Stomach smooth muscle (tissue), 2 donors: ENCODE results near the gene ENG.
A peak's percentile ranks its signal among the peaks of the same experiment; 100 is the strongest.
"Not testable (repeated sequence)": the region's sequence is repeated elsewhere in the genome, so short reads cannot be mapped to it uniquely, and the experiment has no call there.

Experiments used
- H3K27ac ChIP-seq: one replicate; pipeline ENCODE4 v1.7.0; 2013; ENCODE audit warnings: mild to moderate bottlenecking, low read length, inconsistent platforms
- H3K27me3 ChIP-seq, 2 donors: one replicate each; pipeline ENCODE4 v1.7.0; 2013; ENCODE audit warnings: low read length in 2 of 2; ENCODE audit not compliant: insufficient read depth in 2 of 2, control insufficient read depth in 1 of 2
- H3K36me3 ChIP-seq, 2 donors: one replicate each; pipeline ENCODE4 v1.7.0; 2013; ENCODE audit warnings: low read length in 2 of 2; ENCODE audit not compliant: control insufficient read depth in 2 of 2, insufficient read depth in 2 of 2
- H3K4me1 ChIP-seq: one replicate; pipeline ENCODE4 v1.7.0; 2013; ENCODE audit warnings: low read length; ENCODE audit not compliant: control insufficient read depth, insufficient read depth
- H3K4me3 ChIP-seq, 2 donors: one replicate each; pipeline ENCODE4 v1.7.0; 2013; ENCODE audit warnings: low read length in 2 of 2
- H3K9ac ChIP-seq, 2 donors: one replicate each; pipeline ENCODE4 v1.7.0; 2013; ENCODE audit warnings: low read length in 2 of 2, mild to moderate bottlenecking in 1 of 2
- H3K9me3 ChIP-seq, 2 donors: one replicate each; pipeline ENCODE4 v1.7.0; 2013; ENCODE audit warnings: low read length in 2 of 2; ENCODE audit not compliant: control insufficient read depth in 2 of 2
- donor health status: healthy.
- donor health status: Pancreatic carcinoma.

The ENG gene

DNA sequence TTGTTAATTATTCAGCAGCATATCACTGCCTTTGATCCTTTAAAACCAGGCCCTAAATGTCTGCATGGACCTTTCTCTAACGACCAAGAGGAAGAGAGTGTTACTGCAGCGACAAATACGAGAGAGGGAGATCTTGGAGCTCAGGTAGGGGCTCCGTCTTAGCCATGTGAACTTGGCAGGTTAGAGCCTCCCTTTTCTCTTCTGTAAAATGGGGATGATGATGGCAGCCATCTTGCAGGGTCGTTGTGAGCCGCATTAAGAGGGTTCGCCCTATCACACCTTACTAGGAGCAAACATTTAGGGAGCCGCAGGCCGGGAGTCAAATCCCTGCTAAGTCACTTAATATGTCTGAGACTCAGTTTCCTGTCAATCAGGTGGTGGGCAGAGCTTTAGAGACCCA, 1.6 kb downstream of the ENG start:
- Histone ChIP-seq H3K36me3 (no peaks in the 10 kb centered on the region), H3K4me1 (peaks cover 17% of the 10 kb centered on the region), H3K9me3 (peaks cover 0 to 8% of the 10 kb centered on the region in 2 donors), H3K9ac (peak overlapping the region; percentile 33 to 60), H3K27me3 (no peaks in the 10 kb centered on the region), H3K27ac (peak overlapping the region; percentile 11), H3K4me3 (peak overlapping the region; percentile 25 to 76)

GRCh38 chr9:127850286-127850830, 4.1 kb downstream of the ENG start:
- Histone ChIP-seq H3K27me3 (no peaks in the 10 kb centered on the region), H3K36me3 (no peaks in the 10 kb centered on the region), H3K4me3 (peak overlapping the region in 1 of 2 donors; percentile 47), H3K4me1 (peaks cover 19% of the 10 kb centered on the region), H3K27ac (no peak overlapping the region), H3K9me3 (peaks cover 0 to 8% of the 10 kb centered on the region in 2 donors), H3K9ac (no peak overlapping the region)

DNA sequence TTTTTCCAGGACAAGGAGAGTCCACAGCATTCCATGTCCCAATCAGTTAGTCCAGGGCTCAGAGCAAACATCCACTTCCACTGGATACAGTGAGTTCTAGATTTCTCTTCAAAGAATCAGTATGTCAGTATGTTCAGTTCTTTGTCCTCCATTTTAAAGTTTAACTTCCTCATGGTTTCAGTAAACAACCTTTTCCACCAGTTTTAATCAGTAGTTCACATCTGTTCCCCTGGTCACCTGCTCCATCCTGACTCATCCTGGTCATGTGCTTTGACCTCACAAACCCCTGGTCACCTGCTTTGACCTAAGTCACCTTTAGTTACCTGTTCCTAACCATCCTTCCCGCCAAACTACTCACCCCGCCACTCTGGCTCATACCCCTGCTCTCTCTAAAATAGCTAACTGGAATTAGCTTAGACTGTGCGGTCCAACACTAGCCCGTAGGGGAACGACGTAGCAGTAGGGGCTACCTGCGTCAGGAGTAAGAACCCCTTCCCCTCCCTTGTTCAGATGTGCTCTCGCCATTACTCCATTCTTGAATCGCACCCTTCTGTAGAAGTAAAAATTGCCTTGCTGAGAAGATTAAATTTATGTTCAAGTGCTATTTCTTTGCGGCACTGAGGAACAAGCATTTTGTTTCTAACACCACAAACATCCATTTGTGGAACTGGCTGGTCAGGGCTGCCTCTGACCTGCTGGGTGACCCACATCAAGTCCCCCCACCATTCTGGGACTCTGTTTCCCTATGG, 5.5 kb downstream of the ENG start:
- H3K4me3 ChIP-seq = no peak overlapping the region
- no peaks in the 10 kb centered on the region for H3K36me3 ChIP-seq
- H3K27ac ChIP-seq = no peak overlapping the region
- peaks cover 0 to 8% of the 10 kb centered on the region in 2 donors for H3K9me3 ChIP-seq
- no peaks in the 10 kb centered on the region for H3K27me3 ChIP-seq
- no peak overlapping the region for H3K9ac ChIP-seq
- H3K4me1 ChIP-seq = peaks cover 14% of the 10 kb centered on the region

DNA sequence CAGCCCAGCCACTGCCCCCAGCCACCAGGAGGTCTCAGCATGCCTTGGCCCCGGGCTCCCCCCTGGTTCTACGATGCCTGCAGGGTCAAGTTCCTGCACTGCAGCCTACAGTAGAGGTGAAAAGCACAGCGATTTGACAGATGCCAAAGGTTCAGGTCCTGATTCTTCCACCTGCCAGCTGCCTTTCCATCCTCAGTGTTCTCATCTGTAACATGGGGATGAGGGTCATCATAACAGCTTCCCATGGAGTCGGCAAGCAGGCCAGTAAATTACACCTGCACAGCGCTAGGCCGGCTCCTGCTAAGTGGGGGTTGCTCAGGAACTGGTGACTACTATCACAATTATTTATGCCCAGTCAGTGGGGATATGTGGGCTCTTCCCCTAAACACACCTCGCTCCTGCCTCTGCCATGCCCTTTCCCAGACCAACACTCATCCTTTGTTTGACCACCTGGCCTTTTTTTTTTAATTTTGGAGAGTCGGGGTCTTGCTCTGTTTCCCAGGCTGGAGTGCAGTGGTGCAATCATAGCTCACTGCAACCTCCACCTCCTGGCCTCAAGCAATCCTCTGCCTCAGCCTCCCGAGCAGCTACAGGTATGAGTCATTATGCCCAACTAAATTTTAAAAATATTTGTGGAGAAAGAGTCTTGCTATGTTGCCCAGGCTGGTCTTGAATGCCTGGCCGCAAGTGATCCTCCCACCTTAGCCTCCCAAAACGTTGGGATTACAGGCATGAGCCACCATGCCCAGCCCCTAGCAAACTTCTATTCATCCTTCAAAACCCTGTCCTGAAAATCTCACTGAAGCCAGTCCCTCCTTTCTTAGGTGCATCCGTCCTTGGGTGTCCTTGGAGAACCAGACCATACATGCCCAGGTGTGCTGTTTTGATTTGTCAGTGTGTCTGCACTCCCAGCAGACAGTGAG, 6.4 kb downstream of the ENG start:
- Histone ChIP-seq H3K9me3 (peaks cover 0 to 8% of the 10 kb centered on the region in 2 donors), H3K9ac (no peak overlapping the region), H3K36me3 (no peaks in the 10 kb centered on the region), H3K27ac (no peak overlapping the region), H3K4me3 (no peak overlapping the region), H3K27me3 (no peaks in the 10 kb centered on the region), H3K4me1 (peaks cover 11% of the 10 kb centered on the region)

DNA sequence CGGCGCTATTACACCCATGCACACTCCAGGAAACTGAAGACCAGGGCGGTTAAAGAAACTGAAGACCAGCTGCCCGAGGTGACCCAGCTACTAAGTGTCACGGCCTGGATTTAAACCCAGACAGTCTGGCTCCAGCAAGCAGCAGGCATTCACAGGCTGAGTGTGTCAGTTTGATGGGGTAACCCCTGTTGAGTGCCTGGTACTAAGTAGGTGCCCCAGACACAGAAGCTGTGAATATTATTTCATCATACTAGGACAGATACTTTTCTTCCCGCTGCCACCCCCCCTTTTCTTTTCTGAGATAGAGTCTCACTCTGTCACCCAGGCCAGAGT, 7.3 kb downstream of the ENG start:
- H3K9ac ChIP-seq = no peak overlapping the region

DNA sequence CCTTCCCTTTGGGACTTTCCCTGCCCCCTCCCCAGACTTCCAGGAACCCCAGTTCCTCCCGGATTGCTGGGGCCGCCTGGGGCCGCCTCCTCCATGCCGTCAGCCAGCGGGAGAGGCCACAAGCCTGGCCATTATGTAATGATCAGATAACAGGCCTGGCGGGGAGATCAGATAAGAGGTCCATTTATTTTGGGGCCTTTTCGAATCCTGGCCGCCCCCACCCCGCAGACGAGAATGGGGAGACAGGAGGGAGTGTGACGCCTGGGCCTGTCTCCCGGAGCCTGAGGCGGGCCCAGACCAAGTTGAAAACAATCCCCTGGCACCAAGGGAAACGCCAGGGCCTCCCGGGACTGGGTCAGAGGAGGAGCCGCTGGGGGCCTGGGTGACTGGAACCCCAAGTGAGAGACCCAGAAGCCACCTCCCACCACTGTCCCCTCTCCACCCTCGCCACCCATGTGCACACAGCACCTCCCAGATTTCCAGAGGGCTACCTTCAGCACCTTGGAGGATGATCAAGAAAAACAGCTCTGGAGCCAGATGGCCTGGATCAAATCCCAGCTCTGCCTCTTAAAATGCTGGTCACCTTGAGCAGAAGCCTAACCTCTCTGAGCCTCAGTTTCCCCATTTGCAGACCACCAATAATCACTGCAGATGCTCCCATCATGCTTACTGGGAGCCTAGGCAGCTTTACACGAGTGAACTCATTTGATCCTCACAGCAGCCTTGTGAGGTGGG, 7.8 kb downstream of the ENG start:
- no peak overlapping the region for H3K9ac ChIP-seq
- H3K36me3 ChIP-seq = no peaks in the 10 kb centered on the region
- H3K4me3 ChIP-seq = no peak overlapping the region
- H3K9me3 ChIP-seq = peaks cover 0 to 8% of the 10 kb centered on the region in 2 donors
- H3K27ac ChIP-seq = peak overlapping the region; percentile 11
- no peaks in the 10 kb centered on the region for H3K27me3 ChIP-seq
- H3K4me1 ChIP-seq = peaks cover 11% of the 10 kb centered on the region

More for the DNA sequence above, 7.3 kb downstream of the ENG start:
- H3K36me3 ChIP-seq = no peaks in the 10 kb centered on the region
- H3K27ac ChIP-seq = no peak overlapping the region
- peaks cover 11% of the 10 kb centered on the region for H3K4me1 ChIP-seq
- no peak overlapping the region for H3K4me3 ChIP-seq
- peaks cover 0 to 8% of the 10 kb centered on the region in 2 donors for H3K9me3 ChIP-seq
- H3K27me3 ChIP-seq = no peaks in the 10 kb centered on the region

- not testable (repeated sequence) for H3K4me3 ChIP-seq, H3K36me3 ChIP-seq, H3K9ac ChIP-seq, H3K27me3 ChIP-seq, H3K9me3 ChIP-seq
- Histone ChIP-seq H3K4me1 (peaks cover 11% of the 10 kb centered on the region), H3K27ac (peak overlapping the region; percentile 46)
These were observed 8.8 kb downstream of the ENG start for GRCh38 chr9:127845619-127846018.

GRCh38 chr9:127844821-127845359, 9.6 kb downstream of the ENG start:
- peaks cover 11% of the 10 kb centered on the region for H3K4me1 ChIP-seq

DNA sequence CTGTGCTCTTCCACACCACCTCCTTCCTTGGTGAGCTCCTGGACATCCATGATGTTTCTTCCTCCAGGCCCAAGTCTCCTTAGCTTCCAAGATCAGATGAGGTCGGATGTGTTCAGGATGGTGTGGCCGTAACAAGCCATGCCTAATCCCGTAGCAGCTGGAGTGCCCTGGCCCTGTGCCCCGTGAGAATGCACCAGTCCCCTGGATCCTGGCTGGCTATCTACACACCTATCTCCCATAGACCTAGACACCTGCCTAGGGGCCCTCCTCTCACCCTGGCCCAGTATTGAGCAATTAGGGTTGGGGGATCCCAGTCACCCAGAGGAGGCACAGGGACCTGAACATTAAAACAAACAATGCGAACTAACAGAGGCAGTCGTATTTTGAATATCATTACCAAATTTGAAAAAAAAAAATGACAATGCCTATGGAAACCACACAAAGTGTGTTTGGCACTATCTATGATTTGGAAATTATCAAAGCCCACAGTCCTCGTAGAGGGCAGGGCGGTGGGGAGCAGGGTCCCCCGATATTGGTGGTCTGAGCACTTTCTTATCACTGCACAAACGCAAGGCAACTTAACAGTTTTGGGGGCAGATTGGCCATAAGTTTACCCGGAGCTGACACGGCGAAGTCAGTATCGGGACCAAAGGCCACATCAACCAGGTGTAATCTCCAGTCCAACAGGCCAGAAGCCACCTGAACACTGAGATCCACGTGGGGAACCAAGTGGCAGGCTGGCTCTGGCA, 13.2 kb downstream of the ENG start:
- Histone ChIP-seq H3K36me3 (no peaks in the 10 kb centered on the region), H3K27me3 (no peaks in the 10 kb centered on the region), H3K4me3 (no peak overlapping the region), H3K9me3 (no peaks in the 10 kb centered on the region), H3K4me1 (peaks cover 18% of the 10 kb centered on the region), H3K27ac (no peak overlapping the region), H3K9ac (no peak overlapping the region)

More at GRCh38 chr9:127844821-127845359, 9.6 kb downstream of the ENG start:
- Histone ChIP-seq H3K27ac (peak overlapping the region; percentile 46), H3K4me3 (no peak overlapping the region), H3K36me3 (no peaks in the 10 kb centered on the region), H3K9me3 (peaks cover 0 to 8% of the 10 kb centered on the region in 2 donors), H3K9ac (no peak overlapping the region), H3K27me3 (no peaks in the 10 kb centered on the region)
